ENCODE data around the gene CST8. TPM values are rescaled to one million over a fixed set of nuclear protein-coding genes. Genes with fewer than 3 reads are reported as not detected.

CST8 gene
- total RNA-seq, 1 donor from 2014 or later: not detected

- Histone ChIP-seq H3K27me3 (ENCODE audit: low read depth) (peaks cover 2% of the 10 kb centered on the region), H3K4me1 (no peaks in the 10 kb centered on the region), H3K4me3 (no peak overlapping the region), H3K36me3 (no peaks in the 10 kb centered on the region), H3K9me3 (replicated peaks) (no peaks in the 10 kb centered on the region), H3K27ac (replicated peaks) (no peak overlapping the region)
- intact Hi-C loops (cut with micrococcal nuclease): loop anchor here (10.0 kb wide), 1 partner anchor 158 kb away; the partner anchor contains the start of gene CST9
- TF ChIP-seq CTCF (IDR thresholded peaks at IDR 0.05; ENCODE audit: borderline replicate concordance): peak; percentile 71
- DNase-seq: peak; percentile 47
Measured at GRCh38 chr20:23446505-23446904, 44.4 kb upstream of the CST8 start.

- Histone ChIP-seq H3K27me3 (ENCODE audit: low read depth) (peaks cover 19% of the 10 kb centered on the region), H3K4me3 (no peak overlapping the region), H3K27ac (replicated peaks) (no peak overlapping the region), H3K9me3 (replicated peaks) (no peaks in the 10 kb centered on the region), H3K4me1 (no peaks in the 10 kb centered on the region), H3K36me3 (no peaks in the 10 kb centered on the region)
- TF ChIP-seq CTCF (IDR thresholded peaks at IDR 0.05; ENCODE audit: borderline replicate concordance): no peak
- intact Hi-C loops (cut with micrococcal nuclease): loop anchor here (10.0 kb wide), 1 partner anchor 157 kb away; the partner anchor contains the start of gene CST9
- no peak for DNase-seq
Measured at GRCh38 chr20:23448167-23448566, 42.8 kb upstream of the CST8 start.

- intact Hi-C loops (cut with micrococcal nuclease): loop anchor here (10.0 kb wide), 1 partner anchor 155 kb away; the partner anchor contains the start of gene CST9
- H3K9me3 ChIP-seq (replicated peaks): no peaks in the 10 kb centered on the region
- H3K27me3 ChIP-seq (ENCODE audit: low read depth): peaks cover 31% of the 10 kb centered on the region
- no peak for DNase-seq
- no peaks in the 10 kb centered on the region for H3K4me1 ChIP-seq
- no peak overlapping the region for H3K27ac ChIP-seq (replicated peaks)
- H3K36me3 ChIP-seq: no peaks in the 10 kb centered on the region
- no peak for TF ChIP-seq CTCF (IDR thresholded peaks at IDR 0.05; ENCODE audit: borderline replicate concordance)
- no peak overlapping the region for H3K4me3 ChIP-seq
Measured at GRCh38 chr20:23449421-23449820, 41.5 kb upstream of the CST8 start.

- TF ChIP-seq CTCF (IDR thresholded peaks at IDR 0.05; ENCODE audit: borderline replicate concordance): no peak
- intact Hi-C loops (cut with micrococcal nuclease): no loop called here
- Histone ChIP-seq H3K27me3 (ENCODE audit: low read depth) (peaks cover 46% of the 10 kb centered on the region), H3K36me3 (peaks cover 4% of the 10 kb centered on the region), H3K9me3 (replicated peaks) (no peaks in the 10 kb centered on the region), H3K27ac (replicated peaks) (no peak overlapping the region), H3K4me3 (no peak overlapping the region), H3K4me1 (no peaks in the 10 kb centered on the region)
- DNase-seq: no peak
Measured at GRCh38 chr20:23450877-23451276, 40.0 kb upstream of the CST8 start.

- intact Hi-C loops (cut with micrococcal nuclease): no loop called here
- Histone ChIP-seq H3K27me3 (ENCODE audit: low read depth) (peaks cover 57% of the 10 kb centered on the region), H3K4me1 (no peaks in the 10 kb centered on the region), H3K36me3 (peaks cover 4% of the 10 kb centered on the region), H3K4me3 (no peak overlapping the region), H3K9me3 (replicated peaks) (no peaks in the 10 kb centered on the region), H3K27ac (replicated peaks) (no peak overlapping the region)
- no peak for TF ChIP-seq CTCF (IDR thresholded peaks at IDR 0.05; ENCODE audit: borderline replicate concordance)
- DNase-seq: no peak
Measured at GRCh38 chr20:23451956-23452487, 38.9 kb upstream of the CST8 start.
